Measurements from ENCODE around the gene FRMPD4.

Gene FRMPD4

DNA sequence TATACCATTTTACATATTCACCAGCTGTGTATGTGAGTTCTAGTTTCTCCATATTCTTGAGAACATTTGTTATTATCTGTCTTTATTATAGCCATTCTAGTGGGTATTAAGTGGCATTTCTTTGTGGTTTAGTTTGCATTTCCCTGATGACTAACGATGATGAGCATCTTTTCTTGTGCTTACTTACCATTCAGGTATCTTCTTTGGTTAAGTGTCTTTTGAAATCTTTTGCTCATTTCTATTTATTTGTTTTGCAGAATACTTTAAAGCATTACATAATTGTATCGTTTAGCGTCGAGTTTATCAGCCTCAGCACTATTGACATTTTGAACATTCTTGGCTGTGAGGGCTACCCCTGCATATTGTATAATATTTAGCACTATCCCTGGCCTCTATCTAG, 85.4 kb downstream of the FRMPD4 start:
- DNase-seq = no peak

DNA sequence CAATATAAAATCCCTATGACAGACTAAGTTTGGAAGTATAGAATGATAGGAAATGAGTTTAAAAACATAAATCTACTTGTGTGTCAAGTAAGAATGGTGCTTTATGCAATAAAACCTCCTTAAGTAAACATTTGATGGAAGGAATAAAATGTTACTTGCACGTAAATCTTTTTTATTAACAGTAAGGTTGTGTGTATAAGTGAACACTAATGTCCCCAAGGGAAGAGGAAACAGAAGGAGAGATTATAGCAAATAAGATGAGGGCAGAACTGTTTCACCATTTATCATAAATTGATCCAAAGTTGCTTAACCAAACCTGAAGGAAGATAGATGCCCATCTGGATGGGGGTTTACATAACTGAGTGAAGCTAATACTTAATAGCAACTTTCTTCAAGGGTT, 86.8 kb downstream of the FRMPD4 start:
- no peak for DNase-seq

DNA sequence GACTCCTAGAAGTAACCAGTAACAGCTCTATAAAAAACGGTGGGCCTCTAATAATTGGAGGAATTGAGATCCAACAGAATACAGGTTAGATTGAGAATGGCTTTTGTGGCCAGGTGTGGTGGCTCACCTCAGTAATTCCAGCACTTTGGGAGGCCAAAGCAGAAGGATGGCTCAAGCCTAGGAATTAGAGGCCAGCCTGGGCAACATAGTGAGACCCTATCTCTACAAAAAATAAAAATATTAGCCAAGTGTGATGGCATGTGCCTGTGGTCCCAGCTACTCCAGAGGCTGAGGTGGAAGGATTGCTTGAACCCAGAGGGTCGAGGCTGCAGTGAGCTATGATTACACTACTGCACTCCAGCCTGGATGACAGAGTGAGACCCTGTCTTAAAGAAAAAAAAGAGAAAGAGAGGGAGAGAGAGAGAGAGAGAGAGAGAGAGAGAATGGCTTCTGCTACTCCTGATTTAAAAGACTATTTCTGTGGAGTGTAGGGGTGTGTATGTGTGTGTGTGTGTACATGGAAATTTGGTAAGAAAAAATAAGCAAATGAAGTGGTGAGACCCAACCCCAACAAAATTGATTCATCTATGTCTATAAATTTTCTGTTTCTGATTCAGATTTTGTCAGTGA, 89.3 kb downstream of the FRMPD4 start:
- DNase-seq = no peak

DNA sequence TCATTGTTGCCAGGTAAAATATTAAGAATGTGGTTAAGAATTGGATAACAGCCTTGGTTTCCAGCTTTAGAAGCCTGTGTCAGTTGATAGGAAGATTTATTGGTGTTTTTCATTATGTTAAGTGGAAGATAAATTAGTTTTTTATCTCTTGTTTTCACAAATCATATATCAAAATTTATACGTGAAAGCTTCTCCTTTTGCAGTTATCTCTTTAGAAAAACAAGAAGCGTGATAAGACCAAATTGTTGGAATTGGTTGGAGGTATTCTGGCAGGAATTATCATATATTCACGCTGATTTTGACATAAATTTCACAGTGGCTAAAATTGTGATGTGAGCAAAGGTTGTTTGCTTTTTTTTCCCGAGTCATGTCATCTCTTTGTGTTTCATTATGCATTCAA, 90.6 kb downstream of the FRMPD4 start:
- DNase-seq = no peak

DNA sequence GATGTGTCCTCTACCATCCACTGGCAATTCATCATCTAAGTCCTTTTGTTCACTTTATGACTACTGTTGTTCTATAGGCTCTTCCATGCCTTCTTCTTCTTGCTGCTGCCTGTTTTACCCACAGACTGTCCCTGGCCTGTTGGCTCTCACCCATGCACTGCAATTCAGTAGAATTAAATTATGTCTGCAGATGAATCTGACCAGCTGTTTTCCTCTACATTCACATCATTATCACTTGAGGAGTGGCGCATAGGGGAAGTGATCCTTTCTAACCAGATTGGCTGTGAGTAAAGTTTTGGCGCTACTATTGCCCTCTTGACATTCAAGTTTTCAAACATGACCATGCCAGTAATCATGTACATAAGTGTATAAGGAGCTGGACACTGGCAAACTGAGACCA, 91.7 kb downstream of the FRMPD4 start:
- no peak for DNase-seq

DNA sequence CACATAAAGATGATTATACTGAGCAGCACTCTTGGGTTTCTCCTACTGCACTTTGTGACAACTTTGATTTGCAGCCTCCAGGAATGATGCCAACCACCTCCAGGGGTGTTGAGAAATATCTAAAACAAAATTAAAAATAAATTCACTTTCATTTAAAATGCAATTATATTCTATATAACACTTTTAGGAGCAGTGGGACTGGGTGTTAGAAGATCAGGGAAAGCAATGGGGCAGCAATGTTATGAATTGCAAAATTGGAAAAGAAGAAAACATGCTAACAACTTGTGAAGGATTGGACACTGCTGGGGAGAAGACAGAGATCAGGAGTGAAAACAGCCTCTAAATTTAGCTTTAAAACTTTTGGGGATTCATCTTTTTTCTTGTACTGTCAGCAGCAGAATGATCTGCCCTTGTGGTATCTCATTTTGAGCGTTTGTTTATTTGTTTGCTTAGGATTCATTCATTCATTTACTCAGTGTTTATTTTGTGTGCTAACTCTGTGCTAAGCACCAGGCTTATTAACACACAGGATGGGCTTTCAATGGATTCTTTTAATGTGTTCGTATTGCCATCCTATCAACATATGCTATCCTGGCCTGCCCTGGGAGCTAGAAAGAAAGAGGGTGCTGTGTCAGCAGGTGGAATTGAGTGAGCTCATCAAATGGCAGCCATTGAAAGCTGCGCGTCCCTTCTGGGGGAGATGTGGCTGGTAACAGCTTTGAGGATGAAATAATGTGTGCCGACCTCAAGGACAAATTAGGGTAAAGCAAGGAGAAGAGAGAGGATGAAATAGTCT, 96.5 kb downstream of the FRMPD4 start:
- peak; percentile 74 for DNase-seq

DNA sequence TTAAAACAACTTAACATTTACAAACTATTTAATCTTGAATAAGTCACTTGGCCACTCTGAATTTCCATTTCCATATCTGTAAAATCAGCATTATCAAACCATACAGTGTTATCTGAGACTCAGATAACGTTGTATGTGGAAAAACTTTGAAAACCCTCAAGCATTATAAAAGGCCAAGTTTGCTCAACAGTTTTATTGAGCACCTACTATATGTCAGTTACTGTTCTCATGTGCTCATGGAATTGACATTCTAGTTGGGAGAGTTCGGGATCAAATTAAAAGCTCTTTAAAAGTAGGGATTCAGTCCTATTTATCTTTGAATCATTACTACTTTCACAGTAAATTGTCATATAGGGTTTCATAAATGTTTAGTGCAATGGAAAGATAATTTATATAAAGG, 97.9 kb downstream of the FRMPD4 start:
- DNase-seq = no peak

DNA sequence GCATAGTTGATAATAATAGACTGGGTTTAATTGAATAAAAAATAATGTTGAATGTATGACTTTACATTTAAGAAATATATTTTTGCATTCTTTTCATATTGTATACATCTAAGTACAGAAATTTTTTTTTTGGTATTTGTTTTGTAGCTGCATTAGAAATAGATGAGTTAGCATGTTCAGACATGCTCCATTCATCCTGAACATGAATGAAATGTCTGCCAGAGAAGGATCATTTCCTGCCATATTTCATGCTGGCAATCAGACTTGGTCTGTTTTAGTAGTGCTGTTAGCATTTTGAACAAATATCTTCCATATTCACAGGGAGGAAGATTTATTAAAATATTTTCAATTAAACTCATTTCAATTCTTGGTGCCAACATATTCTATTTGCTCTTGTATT, 98.9 kb downstream of the FRMPD4 start:
- no peak for DNase-seq

DNA sequence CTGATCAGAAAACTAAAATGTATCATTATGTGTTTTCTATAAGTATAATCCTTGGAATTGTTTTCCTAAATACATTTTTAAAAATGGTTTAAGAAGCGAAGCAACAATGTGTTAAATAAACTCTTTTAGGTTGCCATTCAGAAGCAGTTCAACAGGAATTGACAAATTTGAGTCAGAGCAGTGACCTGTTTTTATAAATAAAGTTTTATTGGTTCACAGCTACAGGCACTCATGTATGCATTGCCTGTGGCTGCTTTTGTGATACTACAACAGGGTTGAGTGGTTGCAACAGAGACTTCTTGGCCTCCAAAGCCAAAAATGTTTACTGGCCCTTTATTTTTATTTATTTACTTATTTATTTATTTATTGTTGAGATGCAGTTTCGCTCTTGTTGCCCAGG, 99.5 kb downstream of the FRMPD4 start:
- DNase-seq = no peak

DNA sequence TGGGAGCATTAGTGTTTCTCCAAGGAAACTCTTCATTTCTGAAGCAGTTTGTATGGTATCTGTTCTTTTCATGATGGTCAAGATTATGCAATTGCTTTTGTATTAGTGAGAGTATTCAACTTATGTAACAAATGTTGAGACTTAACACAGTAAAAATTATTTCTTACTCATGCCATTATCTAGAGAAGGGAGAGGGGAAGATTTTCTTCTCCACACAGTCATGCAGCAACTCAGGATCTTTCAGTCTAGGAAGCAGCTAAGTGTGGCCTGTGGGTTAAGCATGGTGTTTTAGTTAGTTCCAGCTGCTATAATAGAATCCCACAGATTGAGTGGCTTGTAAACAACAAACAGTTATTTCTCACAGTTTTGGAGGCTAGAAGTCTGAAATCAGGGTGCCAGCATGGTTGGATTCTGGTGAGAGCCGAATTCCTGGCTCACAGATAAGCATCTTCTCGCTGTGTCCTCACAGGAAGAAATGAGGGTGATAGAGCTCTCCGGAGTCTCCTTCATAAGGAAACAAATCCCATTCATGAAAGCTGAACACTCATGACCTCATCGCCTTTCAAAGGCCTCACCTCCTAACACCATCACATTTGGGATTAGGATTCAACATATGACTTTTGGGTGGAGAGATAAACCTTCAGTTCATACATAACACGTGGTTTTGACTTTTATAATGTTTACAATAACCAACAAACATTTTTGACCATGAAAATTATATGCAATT, 101.2 kb downstream of the FRMPD4 start:
- DNase-seq = no peak

DNA sequence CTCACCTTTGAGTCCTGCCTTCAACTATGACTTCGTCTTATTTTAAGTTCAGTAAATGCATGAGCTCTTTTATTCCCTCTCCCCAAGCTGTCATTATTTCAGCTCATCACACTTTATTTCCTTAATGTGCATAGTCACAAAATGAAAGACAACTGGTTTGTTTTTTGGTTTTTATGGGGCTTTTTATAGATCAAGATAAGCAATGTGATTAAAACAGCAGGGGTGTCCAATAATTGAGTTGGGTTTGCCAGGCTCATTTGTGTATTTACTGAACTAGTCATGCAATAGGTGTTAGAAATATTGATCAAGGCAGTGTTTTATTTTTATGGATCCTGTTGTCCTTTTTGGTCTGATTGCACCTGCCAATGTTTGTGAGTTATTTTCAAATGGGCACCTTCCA, 102.2 kb downstream of the FRMPD4 start:
- DNase-seq = peak; percentile 92

DNA sequence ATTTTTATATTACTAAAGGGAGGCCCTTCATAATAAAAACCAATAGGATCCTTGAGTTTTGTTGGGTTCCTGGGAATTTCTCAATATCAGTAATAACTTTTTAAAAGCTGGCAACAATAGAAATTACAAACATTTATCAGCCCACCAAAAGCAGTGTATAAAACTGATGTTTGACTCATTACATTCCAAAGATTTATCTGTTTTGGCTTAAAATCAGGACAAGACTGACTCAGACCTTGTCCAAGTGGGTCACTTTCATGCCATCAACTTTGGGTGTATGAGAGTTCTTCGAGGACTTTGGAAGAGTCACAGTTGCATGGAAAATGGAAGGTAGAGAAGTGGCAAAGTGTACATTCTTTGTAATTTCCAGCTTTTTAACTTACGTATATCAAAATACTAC, 102.8 kb downstream of the FRMPD4 start:
- DNase-seq = no peak

DNA sequence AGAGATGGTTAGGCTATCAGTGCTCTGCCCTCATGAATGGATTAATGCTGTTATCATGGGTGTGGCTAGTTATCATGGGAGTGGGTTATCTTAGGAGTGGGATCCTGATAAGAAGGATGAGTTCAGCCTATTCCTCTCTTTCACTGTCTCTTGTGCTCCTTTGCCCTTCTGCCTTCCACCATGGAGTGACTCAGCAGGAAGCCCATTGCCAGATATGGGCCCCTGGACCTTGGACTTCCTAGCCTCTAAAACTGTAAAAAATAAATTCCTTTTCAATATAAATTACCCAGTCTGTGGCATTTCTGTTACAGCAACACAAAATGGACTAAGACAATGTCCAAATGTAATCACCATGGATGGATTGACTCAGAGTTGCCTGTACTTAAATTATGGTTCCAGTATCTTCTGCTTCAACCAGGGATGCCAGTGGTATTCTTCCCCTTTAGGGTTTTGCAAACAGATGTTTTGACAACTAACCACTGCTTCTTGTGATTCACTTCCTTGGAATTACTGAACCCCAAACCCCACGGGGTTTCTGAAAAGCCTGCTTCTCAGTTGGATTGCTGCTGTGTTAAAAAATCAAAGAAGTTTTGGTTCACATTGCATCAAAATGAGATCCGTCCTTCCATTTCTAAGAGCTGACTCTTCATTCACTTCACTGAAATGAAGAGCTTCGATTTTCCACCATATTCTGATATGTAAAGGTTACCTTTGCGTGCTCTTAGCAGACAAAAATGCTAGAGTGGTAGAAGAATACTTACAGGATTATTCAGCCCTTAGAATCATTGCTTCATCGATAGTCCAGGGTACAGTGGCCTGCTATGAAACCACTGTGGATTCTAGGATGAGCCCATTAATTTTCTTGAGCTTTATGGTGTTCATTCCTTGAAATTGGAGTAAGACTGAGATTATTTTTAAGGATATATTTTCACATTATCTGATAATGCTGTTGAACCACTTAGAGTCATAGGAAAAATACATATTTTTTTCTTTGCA, 107.7 kb downstream of the FRMPD4 start:
- DNase-seq = no peak

DNA sequence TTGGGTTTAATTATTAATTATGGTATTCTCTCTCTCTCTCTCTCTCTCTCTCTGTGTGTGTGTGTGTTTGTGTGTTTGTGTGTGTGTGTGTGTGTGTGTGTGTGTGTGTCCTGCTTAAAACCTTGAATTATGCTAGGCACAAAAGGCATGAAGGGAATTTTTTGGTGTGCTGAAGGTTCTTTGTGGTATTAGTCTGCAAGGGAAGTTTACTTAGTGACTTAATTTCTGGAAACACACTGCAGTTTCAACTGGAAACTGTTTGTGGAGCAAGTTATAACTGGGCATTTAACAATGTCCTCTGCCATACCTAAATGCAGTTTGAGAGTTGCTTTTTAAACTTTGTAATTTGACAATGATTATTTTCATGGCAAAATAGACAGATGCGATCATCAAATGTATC, 111.7 kb downstream of the FRMPD4 start:
- DNase-seq = no peak

DNA sequence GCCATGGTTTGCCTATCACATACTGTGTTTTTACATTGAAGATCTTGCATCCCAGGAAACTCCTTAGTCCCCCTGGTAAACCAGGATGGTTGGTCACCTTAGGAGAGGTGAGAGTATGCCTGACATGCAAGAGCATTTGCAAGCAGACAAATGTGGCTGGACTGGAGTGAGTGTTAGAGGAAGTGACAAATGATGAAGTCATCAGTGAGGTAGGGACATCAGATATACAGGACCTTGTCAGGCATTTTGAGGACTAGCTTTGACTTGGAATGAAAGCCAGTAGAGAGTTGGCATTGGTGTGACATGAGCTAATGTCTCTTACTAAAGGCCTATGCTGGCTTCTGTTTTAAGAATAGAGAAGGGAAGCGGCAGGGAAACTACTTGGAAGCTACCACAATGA, 124.9 kb downstream of the FRMPD4 start:
- DNase-seq = no peak

DNA sequence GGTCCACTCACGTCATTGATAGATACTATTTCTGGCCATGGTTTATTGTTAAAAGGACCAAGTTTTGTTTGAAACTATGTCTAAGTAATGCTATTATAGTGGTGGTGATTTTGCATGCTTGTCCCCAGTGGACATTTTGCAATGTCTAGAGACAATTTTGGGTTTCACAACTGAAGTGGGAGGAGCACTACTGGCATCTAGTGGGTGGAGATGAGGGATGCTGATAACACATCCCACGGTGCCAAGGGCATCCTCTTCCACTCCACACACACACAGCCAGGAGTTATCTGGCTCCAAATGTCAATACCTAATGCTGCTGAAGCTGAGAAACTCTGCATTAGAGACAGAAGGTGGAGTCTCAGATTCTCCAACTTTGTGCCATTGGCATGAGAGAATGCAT, 131.2 kb downstream of the FRMPD4 start:
- no peak for DNase-seq

DNA sequence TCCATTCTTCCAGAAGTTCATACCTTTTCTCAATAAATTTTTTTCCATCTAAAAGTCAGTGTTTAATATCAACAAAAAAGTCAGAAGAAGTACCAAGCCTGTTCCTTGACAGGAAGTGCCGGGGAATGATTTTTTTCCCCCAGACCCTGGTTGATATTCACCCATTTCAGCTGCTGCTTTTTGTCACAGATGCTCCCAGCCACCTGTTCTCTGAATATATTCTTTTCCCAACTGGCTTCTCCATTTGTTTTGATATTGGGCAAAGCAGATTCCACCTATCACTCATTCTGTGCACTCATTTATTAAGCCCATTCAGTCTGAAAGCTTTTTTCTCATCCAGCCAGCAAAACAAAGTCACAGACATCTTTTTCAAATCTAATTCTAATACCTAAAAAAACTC, 139.9 kb downstream of the FRMPD4 start:
- no peak for DNase-seq

DNA sequence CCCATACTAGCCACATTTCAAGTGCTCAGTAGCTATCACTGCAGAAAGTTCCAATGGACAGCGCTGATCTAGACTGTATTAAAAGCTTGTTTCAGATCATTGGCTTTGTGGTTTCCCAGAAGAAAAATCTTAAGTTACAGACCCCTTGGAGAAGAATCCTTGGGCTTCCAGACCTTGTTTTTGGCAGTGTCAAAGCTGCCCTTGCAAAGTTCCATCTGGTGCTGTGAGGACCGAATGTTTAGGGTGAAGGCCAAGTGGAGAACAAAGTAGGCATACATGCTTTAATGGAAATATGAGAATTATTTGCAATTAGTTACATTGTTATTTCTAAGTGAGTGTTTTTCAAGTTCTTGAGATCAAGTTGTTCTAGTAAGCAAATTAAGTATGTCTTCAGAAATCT, 144.7 kb downstream of the FRMPD4 start:
- no peak for DNase-seq

DNA sequence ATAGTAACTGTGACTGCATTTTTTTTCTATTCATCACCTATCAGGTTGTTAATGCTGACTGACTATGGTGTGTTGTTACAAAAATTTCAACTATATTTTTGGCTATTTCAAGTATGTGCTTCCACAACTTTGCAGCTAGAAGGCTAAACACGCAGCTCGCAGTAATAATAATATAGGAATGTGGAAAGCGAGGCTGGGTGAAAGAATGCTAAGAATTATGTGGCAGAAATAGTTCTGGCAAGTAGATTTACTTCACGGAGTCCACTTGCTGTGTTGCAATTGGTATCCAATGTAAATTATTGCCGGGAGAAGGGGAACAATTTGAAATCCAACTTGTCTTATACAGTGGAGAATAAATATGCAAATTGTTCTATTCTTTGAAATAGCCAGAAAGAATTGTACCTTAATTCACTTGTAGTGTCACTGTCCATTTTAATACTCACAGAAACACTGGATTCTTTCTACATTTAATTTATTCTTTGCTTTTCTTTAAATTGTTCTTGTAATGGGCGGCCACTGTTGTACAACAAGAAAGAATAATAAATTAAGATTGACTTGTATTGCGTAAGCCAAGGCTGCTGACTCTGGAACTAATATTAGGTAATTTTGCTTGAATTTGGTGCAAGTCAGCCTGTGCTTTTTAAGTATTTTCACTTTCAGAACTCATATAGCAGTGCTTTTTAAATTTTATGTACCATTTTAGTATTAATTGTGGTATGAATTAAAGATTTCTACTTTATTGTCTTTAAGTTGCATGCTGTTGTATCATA, 154.9 kb downstream of the FRMPD4 start:
- DNase-seq = no peak

DNA sequence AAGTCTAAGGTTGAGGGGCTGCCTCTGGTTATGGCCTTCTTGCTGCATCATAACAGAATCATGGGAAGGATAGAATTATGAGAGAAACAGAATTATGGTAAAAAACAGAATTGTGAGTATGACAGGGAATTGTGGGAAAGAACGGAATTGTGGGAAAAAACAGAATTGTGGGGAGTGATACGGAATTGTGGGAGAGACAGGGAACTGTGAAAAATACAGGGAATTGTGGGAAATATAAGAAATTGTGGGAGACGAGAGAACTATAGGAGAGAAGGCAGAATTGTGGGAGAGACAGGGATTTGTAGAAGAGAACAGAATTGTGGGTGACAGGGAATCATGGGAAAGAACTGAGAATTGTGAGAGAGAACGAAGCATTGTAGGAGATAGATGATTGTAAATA, 159.1 kb downstream of the FRMPD4 start:
- DNase-seq = no peak

DNA sequence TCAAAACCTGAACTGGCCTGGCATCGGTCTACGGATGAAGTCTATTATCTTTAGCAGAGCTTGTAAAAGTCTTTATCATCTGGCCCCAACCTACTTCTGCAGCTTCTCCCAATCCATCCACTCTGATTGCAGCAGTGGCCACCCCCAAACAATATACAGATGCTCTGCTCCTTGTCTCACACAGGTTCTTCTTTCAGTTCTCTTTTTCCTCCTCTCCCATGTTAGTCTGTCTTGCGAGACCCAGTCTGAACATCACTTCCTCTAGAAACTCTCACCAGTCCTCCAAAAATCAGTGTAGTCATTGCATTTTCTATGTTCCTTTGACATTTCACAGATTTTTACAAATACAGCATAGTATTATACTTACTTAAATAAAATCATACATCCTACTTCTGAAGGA, 163.0 kb downstream of the FRMPD4 start:
- DNase-seq = no peak

DNA sequence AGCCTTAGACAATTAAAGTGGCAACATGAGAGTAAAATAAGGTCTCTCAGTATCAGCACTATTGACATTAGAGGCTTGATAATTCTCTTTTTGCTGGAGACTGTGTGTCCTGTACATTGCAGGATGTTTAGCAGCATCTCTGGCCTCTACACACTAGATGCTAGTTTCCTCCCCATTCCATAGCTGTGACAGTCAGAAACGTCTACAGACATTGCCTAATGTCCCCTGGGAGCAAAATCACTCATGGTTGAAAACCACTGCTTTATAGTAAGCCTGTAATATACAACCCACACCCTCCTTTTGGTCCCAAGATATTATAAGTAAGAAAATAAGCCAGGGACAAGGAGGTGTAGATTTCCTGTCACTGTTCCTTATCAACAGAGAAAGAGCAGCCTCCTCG, 166.0 kb downstream of the FRMPD4 start:
- no peak for DNase-seq

Data from NCI-H748 treated with DMSO at 0.1 percent for 48 hours (cell line).